GM19397 (cell line): ENCODE data around the gene NSMCE3.

Source experiments
- ATAC-seq: cut with Tn5 transposase; IDR thresholded peaks from one replicate; pipeline ENCODE4 v1.9.1; 2021; ENCODE audit warnings: mild to moderate bottlenecking, moderate library complexity; ENCODE audit not compliant: unreplicated experiment

The NSMCE3 gene

DNA sequence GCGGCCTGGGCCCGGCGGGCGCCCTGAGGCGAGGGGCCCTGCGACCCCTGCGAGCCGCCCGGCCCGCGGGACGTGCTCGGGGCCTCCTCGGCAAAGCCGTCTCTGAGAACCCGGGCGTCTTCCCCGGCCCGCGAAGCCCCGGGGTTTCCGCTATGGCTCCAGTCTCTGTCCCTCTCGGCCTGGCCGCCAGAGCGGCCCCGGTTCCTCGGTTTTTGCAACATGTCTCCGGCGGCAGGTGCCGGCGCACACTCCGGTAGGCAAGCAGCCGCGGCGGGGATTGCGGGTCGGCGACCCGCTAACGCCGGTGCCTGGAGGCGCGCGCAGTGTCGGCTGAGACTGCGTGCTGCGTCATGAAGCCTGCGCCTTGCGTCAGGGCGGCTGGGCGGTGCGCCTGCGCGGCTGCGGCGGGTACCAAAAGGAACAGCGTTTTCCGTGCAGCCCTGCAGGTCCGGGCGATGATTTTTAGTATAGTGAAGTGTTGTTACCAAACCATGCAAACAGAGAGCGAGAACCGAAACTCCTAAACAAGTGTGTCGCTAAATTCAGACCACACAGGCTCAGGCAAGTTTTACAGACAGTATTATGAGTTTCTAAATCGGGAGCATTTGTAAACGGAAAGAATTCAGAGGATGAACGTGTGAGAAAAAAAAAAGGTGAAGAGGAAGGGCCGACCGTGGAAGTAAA is at the start of gene NSMCE3:
TSS of gene NSMCE3 (minus strand) at position 338 of the 684 bp plus-strand sequence. CDS start at position 221, 117 bp downstream.
- ATAC-seq, result peak; percentile 94

GRCh38 chr15:29316422-29316821 is 46.8 kb upstream of the NSMCE3 start:
- no peak for ATAC-seq

DNA sequence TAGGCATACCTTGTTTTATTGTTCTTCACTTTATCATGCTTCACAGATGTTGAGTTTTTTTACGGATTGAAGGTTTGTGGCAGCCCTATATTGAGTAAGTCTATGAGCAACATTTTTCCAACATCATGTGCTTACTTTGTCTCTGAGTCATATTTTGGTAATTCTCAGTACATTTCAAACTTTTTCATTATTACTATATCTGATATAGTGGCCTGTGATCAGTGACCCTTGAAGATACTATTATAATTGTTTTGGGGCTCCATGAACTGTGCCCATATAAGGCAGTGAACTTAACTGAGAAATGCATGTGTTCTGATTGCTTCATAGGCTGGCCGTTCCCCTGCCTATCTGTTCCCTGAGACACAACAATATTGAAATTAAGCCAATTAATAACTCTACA is 42.8 kb upstream of the NSMCE3 start:
- ATAC-seq, result no peak

DNA sequence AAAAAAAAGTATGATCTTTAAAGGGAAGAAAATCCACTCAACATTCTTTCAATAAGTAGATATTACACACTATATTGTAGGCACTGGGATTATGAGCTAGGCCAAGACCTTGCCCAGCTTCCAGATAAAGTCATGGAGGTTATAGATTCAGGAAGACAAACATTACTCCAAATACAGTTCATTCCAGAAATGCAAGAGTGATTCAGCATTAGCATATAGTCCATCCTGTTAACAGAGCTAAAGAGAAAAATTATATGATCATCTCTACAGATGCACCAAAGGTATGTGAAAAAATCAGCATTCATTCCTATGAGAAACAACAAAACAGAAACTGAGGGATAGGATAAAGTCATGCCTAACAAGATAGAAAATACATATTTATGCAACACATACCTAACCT is 42.1 kb upstream of the NSMCE3 start:
- ATAC-seq, result no peak

GRCh38 chr15:29309139-29309538 is 39.5 kb upstream of the NSMCE3 start:
- ATAC-seq, result no peak

- no peak for ATAC-seq
Observed at GRCh38 chr15:29308299-29308698, 38.7 kb upstream of the NSMCE3 start.

GRCh38 chr15:29305556-29305955 is 35.9 kb upstream of the NSMCE3 start:
- no peak for ATAC-seq

- no peak for ATAC-seq
Observed at GRCh38 chr15:29302871-29303270, 33.2 kb upstream of the NSMCE3 start.

- ATAC-seq, result no peak
Observed at GRCh38 chr15:29299784-29300183, 30.2 kb upstream of the NSMCE3 start.

GRCh38 chr15:29299331-29299730 is 29.7 kb upstream of the NSMCE3 start:
- no peak for ATAC-seq

DNA sequence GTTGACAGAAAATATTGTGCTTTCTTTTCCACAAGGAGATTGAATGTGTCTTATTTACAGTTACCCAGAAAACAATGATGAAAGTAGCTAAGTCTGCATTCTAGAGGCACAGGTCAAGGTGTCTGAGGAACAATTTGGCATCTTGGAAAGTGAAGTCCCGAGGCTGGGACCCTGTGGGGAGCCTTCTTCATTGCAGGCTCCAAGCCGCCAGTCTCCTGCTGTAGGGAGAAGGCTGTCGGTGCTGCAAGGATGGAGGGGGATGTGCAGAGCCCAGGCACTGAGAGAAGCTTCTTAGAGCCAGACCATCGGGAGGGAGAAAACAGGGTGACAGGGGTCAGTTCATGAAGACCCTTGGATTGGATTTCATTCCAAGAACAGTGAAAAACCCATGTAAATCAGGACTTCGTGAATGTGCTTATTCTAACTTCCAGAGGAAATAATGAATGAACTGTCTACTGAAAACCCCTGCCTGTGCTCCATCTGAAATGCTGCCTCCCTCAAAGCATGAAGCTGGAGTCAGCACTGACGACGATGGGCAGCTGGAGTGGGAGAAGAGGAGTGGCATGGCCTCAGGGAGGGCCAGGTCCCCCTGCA is 25.2 kb upstream of the NSMCE3 start:
- no peak for ATAC-seq

- ATAC-seq, result no peak
Observed at GRCh38 chr15:29291067-29291845, 21.6 kb upstream of the NSMCE3 start.

DNA sequence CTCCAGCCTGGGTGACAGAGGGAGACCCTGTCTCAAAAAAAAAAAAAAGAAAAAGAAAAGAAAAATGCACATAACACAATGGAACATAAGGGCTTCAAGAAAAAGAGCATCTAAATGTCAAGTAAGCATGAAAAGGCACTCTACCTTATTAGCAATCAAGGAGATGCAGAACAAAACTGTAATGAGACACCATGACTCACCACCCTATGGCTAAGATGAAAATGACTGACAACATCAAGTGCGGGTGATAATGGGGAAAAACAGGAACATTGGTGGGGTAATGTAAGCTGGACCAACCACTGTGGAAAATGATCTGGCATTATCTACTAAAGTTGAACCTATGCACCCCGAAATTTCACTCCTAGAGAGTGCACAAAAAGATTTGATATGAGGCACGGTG is 19.6 kb upstream of the NSMCE3 start:
- ATAC-seq, result no peak

DNA sequence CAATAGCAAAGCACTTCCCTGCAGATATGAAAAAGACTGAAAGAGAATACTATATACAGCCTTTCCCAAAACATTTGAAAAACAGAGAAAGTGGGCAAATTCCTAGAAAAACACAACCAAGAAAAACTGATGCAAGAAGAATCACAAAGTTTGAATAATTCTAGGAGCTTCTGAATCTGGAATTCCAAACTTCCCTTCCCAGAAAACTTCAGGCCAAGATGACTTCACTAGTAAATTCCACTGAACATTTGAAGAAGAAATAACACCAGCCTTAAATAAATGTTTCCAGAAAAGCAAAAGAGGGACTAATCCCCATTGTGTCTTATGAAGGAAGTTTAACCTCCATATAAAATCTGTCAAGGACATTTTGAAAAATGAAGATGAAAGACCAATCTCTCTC is 15.8 kb upstream of the NSMCE3 start:
- no peak for ATAC-seq

GRCh38 chr15:29283381-29283780 is 13.8 kb upstream of the NSMCE3 start:
- no peak for ATAC-seq

- no peak for ATAC-seq
Observed at GRCh38 chr15:29280514-29280913, 10.9 kb upstream of the NSMCE3 start.

- ATAC-seq, result no peak
Observed at GRCh38 chr15:29278436-29279105, 8.9 kb upstream of the NSMCE3 start.

DNA sequence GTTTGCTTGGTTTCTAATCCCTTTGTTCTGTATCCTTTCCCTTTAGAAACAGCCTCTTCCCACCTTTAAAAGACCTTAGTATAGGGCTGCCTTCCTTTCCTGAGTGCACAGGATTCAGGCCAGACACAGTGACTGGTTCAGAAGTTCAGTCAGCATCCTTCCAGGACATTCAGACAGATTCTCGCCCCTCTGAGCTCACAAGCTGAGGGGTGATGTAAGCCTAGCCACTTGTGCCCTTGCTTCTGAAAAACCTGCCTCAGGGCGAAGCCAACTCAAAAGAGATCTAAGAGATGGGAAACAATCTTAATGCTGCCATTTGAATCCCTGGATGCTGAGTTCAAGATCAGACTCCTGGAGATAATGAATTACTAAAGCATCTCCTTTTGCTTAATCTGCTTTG is 6.7 kb upstream of the NSMCE3 start:
- no peak for ATAC-seq

GRCh38 chr15:29275855-29276254 is 6.2 kb upstream of the NSMCE3 start:
- ATAC-seq, result no peak

- ATAC-seq, result no peak
Observed at GRCh38 chr15:29274946-29275345, 5.3 kb upstream of the NSMCE3 start.

- ATAC-seq, result no peak
Observed at GRCh38 chr15:29272219-29272618, 2.6 kb upstream of the NSMCE3 start.

DNA sequence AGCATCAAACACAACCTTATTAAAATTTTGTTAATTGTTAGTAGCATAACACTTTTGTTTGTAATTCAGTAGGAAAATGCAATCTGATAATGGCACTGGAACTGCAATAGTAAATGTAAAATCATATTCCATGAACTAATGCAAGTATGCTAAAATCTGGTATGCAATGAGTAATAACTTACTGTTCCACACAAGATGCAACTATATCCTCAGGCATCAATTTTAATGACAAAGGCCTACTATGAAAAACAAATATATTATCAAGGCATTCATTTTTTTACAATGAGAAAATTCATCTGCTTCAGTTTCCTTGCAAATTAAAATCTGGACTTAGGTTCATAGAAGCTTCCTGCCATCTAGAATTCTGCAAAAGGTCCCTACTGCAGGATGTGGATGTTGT is 1.4 kb upstream of the NSMCE3 start:
- ATAC-seq, result no peak
